ENCODE data around the gene DOCK3.
"Not testable (repeated sequence)": the region's sequence is repeated elsewhere in the genome, so short reads cannot be mapped to it uniquely, and the experiment has no call there.

The DOCK3 gene

GRCh38 chr3:51270559-51270958 is 595.8 kb downstream of the DOCK3 start:
- DNase-seq = no peak

GRCh38 chr3:51271172-51271571 is 596.4 kb downstream of the DOCK3 start:
- peak in 1 of 2 experiments; percentile 20 for DNase-seq

- no peak for DNase-seq
These were observed 599.3 kb downstream of the DOCK3 start for GRCh38 chr3:51274052-51274451.

- DNase-seq = no peak
These were observed 600.5 kb downstream of the DOCK3 start for GRCh38 chr3:51275111-51275805.

GRCh38 chr3:51276046-51276445 is 601.3 kb downstream of the DOCK3 start:
- DNase-seq = no peak

- DNase-seq = no peak
These were observed 604.7 kb downstream of the DOCK3 start for GRCh38 chr3:51279448-51279847.

- DNase-seq = no peak
These were observed 605.4 kb downstream of the DOCK3 start for GRCh38 chr3:51280176-51280575.

- no peak for DNase-seq
These were observed 608.2 kb downstream of the DOCK3 start for GRCh38 chr3:51282931-51283330.

GRCh38 chr3:51283421-51283820 is 608.7 kb downstream of the DOCK3 start:
- peak in 1 of 2 experiments; percentile 1 for DNase-seq

- DNase-seq = no peak
These were observed 620.9 kb downstream of the DOCK3 start for GRCh38 chr3:51295625-51296024.

- DNase-seq = no peak
These were observed 622.6 kb downstream of the DOCK3 start for GRCh38 chr3:51297333-51297732.

GRCh38 chr3:51304230-51304629 is 629.5 kb downstream of the DOCK3 start:
- no peak for DNase-seq

GRCh38 chr3:51306093-51306492 is 631.4 kb downstream of the DOCK3 start:
- DNase-seq = no peak

GRCh38 chr3:51307458-51307857 is 632.7 kb downstream of the DOCK3 start:
- DNase-seq = no peak

- not testable (repeated sequence) for DNase-seq
These were observed 633.3 kb downstream of the DOCK3 start for GRCh38 chr3:51307945-51308607.

- DNase-seq = peak; percentile 28 to 74
These were observed 636.3 kb downstream of the DOCK3 start for GRCh38 chr3:51311055-51311454.

- DNase-seq = no peak
These were observed 653.5 kb downstream of the DOCK3 start for GRCh38 chr3:51328206-51328605.

GRCh38 chr3:51330046-51330445 is 655.3 kb downstream of the DOCK3 start:
- DNase-seq = no peak

- DNase-seq = no peak
These were observed 657.4 kb downstream of the DOCK3 start for GRCh38 chr3:51332156-51332555.

GRCh38 chr3:51333021-51333420 is 658.3 kb downstream of the DOCK3 start:
- DNase-seq = no peak

GRCh38 chr3:51336261-51336660 is 661.5 kb downstream of the DOCK3 start:
- DNase-seq = no peak

- no peak for DNase-seq
These were observed 662.9 kb downstream of the DOCK3 start for GRCh38 chr3:51337666-51338065.

GRCh38 chr3:51338632-51339031 is 663.9 kb downstream of the DOCK3 start:
- no peak for DNase-seq

- no peak for DNase-seq
These were observed 665.5 kb downstream of the DOCK3 start for GRCh38 chr3:51340013-51340829.

Data from Kasumi-1 (cell line).